ENCODE results near the gene FMN2. TPM values are rescaled to one million over a fixed set of nuclear protein-coding genes. Genes with fewer than 3 reads are reported as not detected.

FMN2 gene
- total RNA-seq, 1 experiment from 2014 or later: 0.59 TPM

GRCh38 chr1:240271081-240271480 lies 179.4 kb downstream of the FMN2 start:
- Mint-ChIP-seq H3K27ac (no peak overlapping the region), H3K27me3 (ENCODE audit: low read depth) (no peaks in the 10 kb centered on the region), H3K4me1 (peaks cover 6 to 10% of the 10 kb centered on the region in 2 experiments; a peak in 3 of 4 replicates), H3K9me3 (peaks cover 0 to 3% of the 10 kb centered on the region in 2 experiments; a peak in 2 of 5 replicates), H3K4me3 (no peak overlapping the region), H3K36me3 (ENCODE audit: insufficient read depth in 1 of 3, low read depth in 3 of 3) (no peaks in the 10 kb centered on the region)
- Histone ChIP-seq H3K9ac (ENCODE audit: extremely low read depth, insufficient read length, low read length) (no peak overlapping the region), H3K23ac (ENCODE audit: insufficient read length, low read depth, low read length) (no peak overlapping the region), H2BK120ac (ENCODE audit: low read depth, low read length, poor library complexity, severe bottlenecking) (no peak overlapping the region), H3K18ac (ENCODE audit: insufficient read length, low read depth, low read length) (no peak overlapping the region), H3K23me2 (ENCODE audit: insufficient read length, low read depth, low read length, poor library complexity, severe bottlenecking) (no peaks in the 10 kb centered on the region), H2BK12ac (ENCODE audit: insufficient read length, low read depth, low read length) (no peak overlapping the region), H4K8ac (replicated peaks; ENCODE audit: insufficient read length, low read depth, low read length) (no peak overlapping the region), H3K14ac (ENCODE audit: insufficient read depth, low read length) (no peak overlapping the region), H3K9me3 (ENCODE audit: control insufficient read depth, low read depth, low read length) (no peaks in the 10 kb centered on the region), H3K27me3 (ENCODE audit: insufficient read depth, low read length) (no peaks in the 10 kb centered on the region), H2AK5ac (ENCODE audit: insufficient read length, low read length) (no peak overlapping the region), H4K20me1 (ENCODE audit: control insufficient read depth, insufficient read depth, insufficient read length) (no peaks in the 10 kb centered on the region), H2BK5ac (ENCODE audit: insufficient read length, low read length) (no peak overlapping the region), H3K4me1 (ENCODE audit: insufficient read depth, low read length) (no peaks in the 10 kb centered on the region), H3K79me2 (ENCODE audit: insufficient read depth, low read length) (no peaks in the 10 kb centered on the region), H3K56ac (ENCODE audit: insufficient read length, low read depth, low read length) (no peak overlapping the region), H2BK15ac (ENCODE audit: low read depth, low read length) (no peak overlapping the region), H2BK20ac (ENCODE audit: low read depth, low read length, poor library complexity, severe bottlenecking) (no peak overlapping the region), H3K27ac (ENCODE audit: insufficient read length, low read depth, low read length) (no peak overlapping the region), H2AFZ (ENCODE audit: low read length) (no peak overlapping the region), H3K4me2 (ENCODE audit: insufficient read depth, insufficient read length, low read length) (no peak overlapping the region), H3K79me1 (ENCODE audit: insufficient read depth, low read depth, low read length, poor library complexity, severe bottlenecking) (no peaks in the 10 kb centered on the region), H4K91ac (ENCODE audit: insufficient read length, low read depth, low read length) (no peak overlapping the region), H3T11ph (ENCODE audit: low read length) (no peak overlapping the region), H4K5ac (ENCODE audit: insufficient read length, low read depth, low read length) (no peak overlapping the region), H3K4ac (ENCODE audit: low read depth, low read length) (no peak overlapping the region)
- WGBS (ENCODE audit: extremely low coverage, insufficient read length, low lambda C conversion rate): no CpG with 5 or more reads among the region's 2 CpGs
- no peak for TF ChIP-seq CTCF (conservative IDR thresholded peaks at IDR 0.05)
- DNase-seq: no peak
